Measurements from ENCODE around the gene DPH1.
"Not testable (repeated sequence)": the region's sequence is repeated elsewhere in the genome, so short reads cannot be mapped to it uniquely, and the experiment has no call there.

DPH1 gene

DNA sequence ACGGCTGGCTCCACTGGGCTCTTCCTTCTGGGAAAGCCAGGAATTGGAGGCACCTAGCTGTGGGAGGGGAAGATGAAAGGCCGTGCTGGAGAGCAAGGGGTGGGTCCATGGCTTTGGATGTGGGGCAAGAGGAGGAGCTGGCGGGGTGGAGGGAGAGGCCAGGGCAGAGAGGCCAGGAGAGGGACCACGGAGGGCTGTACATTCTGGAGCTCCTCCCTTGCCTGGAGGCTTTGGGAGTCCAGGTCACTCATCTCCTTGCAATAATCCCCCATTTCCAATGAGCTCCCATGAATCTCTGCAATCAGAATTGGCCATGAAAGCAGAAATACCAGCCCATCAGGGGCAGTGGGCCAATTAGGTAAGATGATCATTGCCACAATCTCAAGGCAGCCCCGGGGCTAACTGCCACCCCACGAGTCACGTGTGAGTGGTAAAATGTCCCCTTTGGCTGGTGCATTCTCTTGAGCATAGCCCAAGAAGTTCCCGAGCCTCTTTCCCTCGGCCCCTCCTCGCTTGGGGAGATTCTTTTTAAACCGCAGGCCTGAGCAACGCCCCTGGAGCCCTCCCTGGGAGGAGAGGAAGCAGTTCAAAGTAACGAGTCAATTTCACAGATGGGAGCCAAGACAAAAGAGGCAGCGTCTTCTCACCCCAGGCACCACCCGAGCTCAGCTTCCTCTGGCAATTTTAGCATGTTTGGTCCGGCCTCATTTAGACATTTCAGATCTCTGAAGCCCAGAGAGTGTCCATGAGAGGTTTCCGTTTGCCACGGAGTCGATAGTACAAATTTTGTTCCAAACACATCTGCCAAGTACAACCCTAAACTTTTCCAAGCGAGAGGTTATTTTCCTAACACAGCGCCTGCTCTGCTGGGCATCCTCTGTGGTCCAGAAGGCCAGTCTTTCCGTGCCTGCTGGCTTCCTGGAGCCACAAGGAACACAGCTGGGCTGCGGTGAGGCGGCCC lies 18.3 kb upstream of the DPH1 start:
- ChIA-PET CTCF (interaction anchor here (1.4 to 4.9 kb wide), 2 partner anchors 14 to 103 kb away, joined by 3 to 25 read pairs; partner anchors contain the start of gene RTN4RL1), POLR2A (interaction anchor here (0.7 to 1.9 kb wide), 2 partner anchors 14 to 15 kb away, joined by 8 to 12 read pairs; partner anchors contain the start of gene RTN4RL1)
- no peaks in the 10 kb centered on the region for H3K36me3 ChIP-seq (ENCODE audit: control insufficient read depth in 2 of 2, insufficient read depth in 1 of 2, low read length in 2 of 2)
- H3K4me3 ChIP-seq (ENCODE audit: low read depth, low read length) = no peak overlapping the region
- H3K4me1 ChIP-seq (ENCODE audit: control insufficient read depth, insufficient read depth, low read length) = no peaks in the 10 kb centered on the region; the same call in 1 of the 2 replicates
- no peaks in the 10 kb centered on the region for H3K9me3 ChIP-seq (ENCODE audit: control insufficient read depth, insufficient read depth, low read depth, low read length)
- TF ChIP-seq SP3 (tag by site-specific recombination; IDR thresholded peaks at IDR 0.05) = no peak
- TF ChIP-seq ZIC2 (tag by site-specific recombination; IDR thresholded peaks at IDR 0.05) = peak; percentile 32
- TF ChIP-seq KLF9 (tag by site-specific recombination; IDR thresholded peaks at IDR 0.05; ENCODE audit: low read depth) = no peak
- 0 out of 2 replicates have a peak, but pooled peaks have one; percentile 31 for TF ChIP-seq ZBTB8A (tag by site-specific recombination; IDR thresholded peaks at IDR 0.05)
- TF ChIP-seq ZNF514 (tag by site-specific recombination; IDR thresholded peaks at IDR 0.05) = no peak
- no peak overlapping the region for H3K27ac ChIP-seq (ENCODE audit: extremely low read depth, low read depth, low read length)

DNA sequence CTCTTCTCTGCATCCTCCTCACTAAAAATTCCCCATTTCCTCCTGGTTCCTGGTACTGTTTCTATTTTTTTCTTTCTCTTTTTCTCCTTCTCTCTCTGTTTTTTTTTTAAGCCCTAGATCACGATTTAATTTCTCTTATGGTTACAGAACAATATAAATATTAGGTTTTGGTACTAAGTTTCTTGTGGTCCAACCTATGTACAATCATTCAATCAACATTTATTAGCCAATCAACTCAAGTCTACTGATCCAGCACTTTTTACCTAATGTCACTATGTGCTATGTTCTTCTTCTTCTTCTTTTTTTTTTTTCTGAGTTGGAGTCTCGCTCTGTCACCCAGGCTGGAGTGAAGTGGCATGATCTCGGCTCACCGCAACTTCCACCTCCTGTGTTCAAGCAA lies 17.5 kb upstream of the DPH1 start:
- ChIA-PET POLR2A (interaction anchor here (1.9 kb wide), 1 partner anchor 13 kb away, joined by 12 read pairs; the partner anchor contains the start of gene RTN4RL1), CTCF (interaction anchor here (1.4 to 4.9 kb wide), 2 partner anchors 13 to 104 kb away, joined by 3 to 25 read pairs; partner anchors contain the start of gene RTN4RL1)
- Histone ChIP-seq H3K27ac (ENCODE audit: extremely low read depth, low read depth, low read length) (no peak overlapping the region), H3K36me3 (ENCODE audit: control insufficient read depth in 2 of 2, insufficient read depth in 1 of 2, low read length in 2 of 2) (no peaks in the 10 kb centered on the region), H3K4me1 (ENCODE audit: control insufficient read depth, insufficient read depth, low read length) (no peaks in the 10 kb centered on the region; the same call in 1 of the 2 replicates), H3K4me3 (ENCODE audit: low read depth, low read length) (no peak overlapping the region), H3K9me3 (ENCODE audit: control insufficient read depth, insufficient read depth, low read depth, low read length) (no peaks in the 10 kb centered on the region)
- TF ChIP-seq PRDM10 (tag by site-specific recombination; IDR thresholded peaks at IDR 0.05) (no peak), ZNF530 (tag by site-specific recombination; IDR thresholded peaks at IDR 0.05; ENCODE audit: low read depth) (no peak), ZNF133 (tag by site-specific recombination; IDR thresholded peaks at IDR 0.05) (peak; percentile 99)

DNA sequence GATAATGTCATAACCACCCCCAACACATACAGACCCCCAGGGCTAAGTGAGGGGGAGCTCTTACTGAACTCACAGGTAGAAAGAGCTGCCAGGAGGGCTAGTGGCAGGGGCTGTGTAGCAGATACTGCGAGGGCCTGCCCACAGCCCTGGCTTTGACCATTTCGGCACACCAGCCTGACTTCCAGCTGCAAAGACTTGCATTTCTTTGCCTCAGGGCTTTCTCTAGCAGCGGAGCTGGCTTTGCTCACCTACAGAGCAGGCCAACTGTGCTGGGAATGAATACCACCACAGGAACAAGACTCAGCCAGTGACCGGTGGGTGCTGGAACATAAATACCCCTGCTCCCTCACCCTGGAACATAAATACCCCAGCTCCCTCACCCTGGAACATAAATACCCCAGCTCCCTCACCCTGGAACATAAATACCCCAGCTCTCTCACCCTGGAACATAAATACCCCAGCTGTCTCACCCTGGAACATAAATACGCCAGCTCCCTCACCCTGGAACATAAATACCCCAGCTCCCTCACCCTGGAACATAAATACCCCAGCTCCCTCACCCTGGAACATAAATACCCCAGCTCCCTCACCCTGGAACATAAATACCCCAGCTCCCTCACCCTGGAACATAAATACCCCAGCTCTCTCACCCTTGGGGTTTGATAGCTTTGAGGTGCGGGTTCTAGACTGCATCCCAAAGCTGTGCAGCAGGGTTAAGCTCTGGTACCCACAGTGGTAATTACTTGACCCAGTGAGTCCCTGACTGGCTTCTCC lies 16.5 kb upstream of the DPH1 start:
- POLR2A ChIA-PET = interaction anchor here (1.6 kb wide), 1 partner anchor 11 kb away, joined by 5 read pairs; no protein-coding TSS in a partner anchor
- not testable (repeated sequence) for H3K4me3 ChIP-seq (ENCODE audit: low read depth, low read length); H3K4me1 ChIP-seq (ENCODE audit: control insufficient read depth, insufficient read depth, low read length); H3K27ac ChIP-seq (ENCODE audit: extremely low read depth, low read depth, low read length); H3K36me3 ChIP-seq (ENCODE audit: control insufficient read depth in 2 of 2, insufficient read depth in 1 of 2, low read length in 2 of 2); H3K9me3 ChIP-seq (ENCODE audit: control insufficient read depth, insufficient read depth, low read depth, low read length)
- TF ChIP-seq SETDB1 (IDR thresholded peaks at IDR 0.05; ENCODE audit: insufficient read length, low read length) (peak; percentile 72), ZNF37A (tag by site-specific recombination; IDR thresholded peaks at IDR 0.05) (peak; percentile 99), TRIM28 (IDR thresholded peaks at IDR 0.05; ENCODE audit: borderline replicate concordance, low read length) (peak; percentile 98)
- CTCF ChIA-PET = interaction anchor here (0.6 to 4.9 kb wide), 5 partner anchors 12 to 366 kb away, joined by 3 to 25 read pairs (median 3); partner anchors contain the start of gene RTN4RL1

GRCh38 chr17:2013994-2014317 lies 16.0 kb upstream of the DPH1 start:
- Histone ChIP-seq H3K27ac (ENCODE audit: extremely low read depth, low read depth, low read length) (no peak overlapping the region), H3K36me3 (ENCODE audit: control insufficient read depth in 2 of 2, insufficient read depth in 1 of 2, low read length in 2 of 2) (no peaks in the 10 kb centered on the region), H3K9me3 (ENCODE audit: control insufficient read depth, insufficient read depth, low read depth, low read length) (no peaks in the 10 kb centered on the region), H3K4me3 (ENCODE audit: low read depth, low read length) (no peak overlapping the region), H3K4me1 (ENCODE audit: control insufficient read depth, insufficient read depth, low read length) (no peaks in the 10 kb centered on the region; the same call in 1 of the 2 replicates)
- CTCF ChIA-PET = interaction anchor here (0.6 to 4.9 kb wide), 4 partner anchors 11 to 450 kb away, joined by 3 to 25 read pairs (median 3); partner anchors contain the start of gene RTN4RL1
- POLR2A ChIA-PET = interaction anchor here (1.6 kb wide), 1 partner anchor 10 kb away, joined by 5 read pairs; no protein-coding TSS in a partner anchor
- no peak for TF ChIP-seq ZFHX2 (tag by site-specific recombination; conservative IDR thresholded peaks at IDR 0.05)
- TF ChIP-seq IKZF3 (tag by site-specific recombination; IDR thresholded peaks at IDR 0.05) = no peak
- TF ChIP-seq ZNF248 (tag by site-specific recombination; IDR thresholded peaks at IDR 0.05) = no peak
- TF ChIP-seq ZNF114 (tag by site-specific recombination; IDR thresholded peaks at IDR 0.05) = no peak
- TF ChIP-seq ZNF530 (tag by site-specific recombination; IDR thresholded peaks at IDR 0.05; ENCODE audit: low read depth) = no peak
- TF ChIP-seq ZNF23 (tag by site-specific recombination; IDR thresholded peaks at IDR 0.05; ENCODE audit: borderline replicate concordance) = no peak
- TF ChIP-seq ZNF658 (tag by site-specific recombination; IDR thresholded peaks at IDR 0.05) = no peak
- TF ChIP-seq BCL11A (tag by site-specific recombination; IDR thresholded peaks at IDR 0.05; ENCODE audit: low read depth) = no peak
- no peak for TF ChIP-seq MYNN (tag by site-specific recombination; IDR thresholded peaks at IDR 0.05; ENCODE audit: borderline replicate concordance)
- TF ChIP-seq ZNF211 (tag by site-specific recombination; IDR thresholded peaks at IDR 0.05; ENCODE audit: low read depth) = no peak
- no peak for TF ChIP-seq ZNF10 (tag by site-specific recombination; IDR thresholded peaks at IDR 0.05)

All from HEK293 (cell line).